Measurements from ENCODE around the gene ATP2B2.

The ATP2B2 gene

DNA sequence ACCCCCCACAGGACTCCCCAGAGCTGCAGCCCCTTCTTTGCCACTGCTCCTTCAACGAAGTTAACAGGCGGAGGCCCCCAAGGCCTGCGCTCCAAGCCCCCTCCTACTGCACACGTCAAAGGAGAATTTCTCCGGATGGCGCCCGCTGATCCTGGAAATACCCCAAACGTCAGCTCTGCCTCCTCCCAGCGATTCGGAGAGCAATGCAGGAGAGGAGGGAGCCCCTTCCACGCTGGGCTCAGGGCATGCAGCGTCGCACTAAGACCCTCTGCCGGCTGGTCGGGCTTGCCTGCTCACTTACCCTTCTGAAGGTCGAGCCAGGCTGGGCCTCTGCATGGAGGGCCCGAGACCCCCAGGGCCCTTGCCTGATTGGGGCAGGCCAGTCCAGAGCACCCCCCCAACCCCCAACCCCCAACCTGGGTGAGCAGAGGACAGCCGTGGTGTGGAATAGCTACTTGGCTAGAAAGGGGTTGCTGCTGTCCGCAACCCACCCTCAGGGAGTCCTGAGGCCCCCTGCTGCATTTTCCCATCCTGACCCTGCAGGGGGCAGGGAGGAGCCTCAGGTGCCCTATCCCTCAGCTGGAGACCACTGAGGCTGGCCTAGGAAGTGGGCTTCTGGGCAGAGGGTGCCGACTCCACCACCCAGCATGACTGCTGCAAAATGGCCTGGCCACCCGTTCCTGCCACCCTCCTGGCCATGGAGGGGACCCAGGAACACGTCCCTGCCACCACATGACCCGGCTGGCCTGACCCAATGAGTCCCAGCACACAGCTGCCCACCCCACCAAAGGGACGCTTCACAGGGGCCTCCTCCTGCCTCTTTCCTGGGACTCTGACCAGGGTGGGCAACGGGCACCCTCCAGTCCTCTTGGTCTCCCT lies 976 bp downstream of the ATP2B2 start (continued):
- TF ChIP-seq, protein P1, sequence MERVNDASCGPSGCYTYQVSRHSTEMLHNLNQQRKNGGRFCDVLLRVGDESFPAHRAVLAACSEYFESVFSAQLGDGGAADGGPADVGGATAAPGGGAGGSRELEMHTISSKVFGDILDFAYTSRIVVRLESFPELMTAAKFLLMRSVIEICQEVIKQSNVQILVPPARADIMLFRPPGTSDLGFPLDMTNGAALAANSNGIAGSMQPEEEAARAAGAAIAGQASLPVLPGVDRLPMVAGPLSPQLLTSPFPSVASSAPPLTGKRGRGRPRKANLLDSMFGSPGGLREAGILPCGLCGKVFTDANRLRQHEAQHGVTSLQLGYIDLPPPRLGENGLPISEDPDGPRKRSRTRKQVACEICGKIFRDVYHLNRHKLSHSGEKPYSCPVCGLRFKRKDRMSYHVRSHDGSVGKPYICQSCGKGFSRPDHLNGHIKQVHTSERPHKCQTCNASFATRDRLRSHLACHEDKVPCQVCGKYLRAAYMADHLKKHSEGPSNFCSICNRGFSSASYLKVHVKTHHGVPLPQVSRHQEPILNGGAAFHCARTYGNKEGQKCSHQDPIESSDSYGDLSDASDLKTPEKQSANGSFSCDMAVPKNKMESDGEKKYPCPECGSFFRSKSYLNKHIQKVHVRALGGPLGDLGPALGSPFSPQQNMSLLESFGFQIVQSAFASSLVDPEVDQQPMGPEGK (CRISPR knock-in tag; IDR thresholded peaks at IDR 0.05; ENCODE audit: borderline replicate concordance), result no peak
- no peak for TF ChIP-seq TOX (CRISPR knock-in tag; IDR thresholded peaks at IDR 0.05; ENCODE audit: borderline replicate concordance)
- no peak for TF ChIP-seq ZC3H10 (CRISPR knock-in tag; IDR thresholded peaks at IDR 0.05)
- no peak for TF ChIP-seq ARNTL (CRISPR knock-in tag; IDR thresholded peaks at IDR 0.05; ENCODE audit: borderline replicate concordance, low read depth)

DNA sequence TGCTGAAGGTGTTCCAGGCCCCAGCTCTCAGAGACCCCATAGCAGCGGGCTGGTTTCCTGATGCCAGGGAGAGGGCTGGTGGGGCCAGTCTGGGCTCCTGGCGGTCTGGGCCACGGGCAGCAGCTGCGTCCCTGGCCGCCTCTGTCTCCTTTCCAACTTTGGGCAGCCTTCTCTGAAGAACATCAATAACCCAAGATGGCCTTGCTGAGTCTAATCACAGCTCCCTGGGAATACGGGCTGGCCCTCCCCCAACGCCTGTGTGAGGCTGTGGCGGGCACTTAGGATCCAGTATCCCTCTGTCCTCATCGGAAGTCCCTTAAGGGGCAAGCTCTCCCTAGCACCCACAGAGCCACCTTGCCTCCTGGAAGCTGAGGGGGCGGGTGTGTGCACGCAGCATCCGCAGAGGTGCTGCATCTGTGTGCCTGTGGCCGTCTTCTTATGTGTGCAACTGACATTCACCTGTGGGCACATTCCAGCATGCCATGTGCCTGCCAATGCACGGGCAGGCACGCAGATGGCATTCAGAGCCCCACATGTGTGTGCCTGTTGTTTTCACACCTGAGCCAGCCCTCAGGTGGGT lies 2.1 kb downstream of the ATP2B2 start:
- TF ChIP-seq BACH2 (CRISPR knock-in tag; IDR thresholded peaks at IDR 0.05; ENCODE audit: borderline replicate concordance) (no peak), OSR1 (CRISPR knock-in tag; IDR thresholded peaks at IDR 0.05) (no peak), TOX (CRISPR knock-in tag; IDR thresholded peaks at IDR 0.05; ENCODE audit: borderline replicate concordance) (no peak), TCF4 (CRISPR knock-in tag; IDR thresholded peaks at IDR 0.05; ENCODE audit: borderline replicate concordance) (no peak), ZNF565 (CRISPR knock-in tag; conservative IDR thresholded peaks at IDR 0.05; ENCODE audit: low read depth) (no peak), ZC3H10 (CRISPR knock-in tag; IDR thresholded peaks at IDR 0.05) (no peak), GLIS3 (CRISPR knock-in tag; IDR thresholded peaks at IDR 0.05) (no peak), ZFP3 (CRISPR knock-in tag; IDR thresholded peaks at IDR 0.05) (no peak)
- TF ChIP-seq, protein P2, sequence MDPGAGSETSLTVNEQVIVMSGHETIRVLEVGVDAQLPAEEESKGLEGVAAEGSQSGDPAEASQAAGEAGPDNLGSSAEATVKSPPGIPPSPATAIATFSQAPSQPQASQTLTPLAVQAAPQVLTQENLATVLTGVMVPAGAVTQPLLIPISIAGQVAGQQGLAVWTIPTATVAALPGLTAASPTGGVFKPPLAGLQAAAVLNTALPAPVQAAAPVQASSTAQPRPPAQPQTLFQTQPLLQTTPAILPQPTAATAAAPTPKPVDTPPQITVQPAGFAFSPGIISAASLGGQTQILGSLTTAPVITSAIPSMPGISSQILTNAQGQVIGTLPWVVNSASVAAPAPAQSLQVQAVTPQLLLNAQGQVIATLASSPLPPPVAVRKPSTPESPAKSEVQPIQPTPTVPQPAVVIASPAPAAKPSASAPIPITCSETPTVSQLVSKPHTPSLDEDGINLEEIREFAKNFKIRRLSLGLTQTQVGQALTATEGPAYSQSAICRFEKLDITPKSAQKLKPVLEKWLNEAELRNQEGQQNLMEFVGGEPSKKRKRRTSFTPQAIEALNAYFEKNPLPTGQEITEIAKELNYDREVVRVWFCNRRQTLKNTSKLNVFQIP (CRISPR knock-in tag; IDR thresholded peaks at IDR 0.05; ENCODE audit: borderline replicate concordance, low read depth), result no peak
- TF ChIP-seq, protein P3, sequence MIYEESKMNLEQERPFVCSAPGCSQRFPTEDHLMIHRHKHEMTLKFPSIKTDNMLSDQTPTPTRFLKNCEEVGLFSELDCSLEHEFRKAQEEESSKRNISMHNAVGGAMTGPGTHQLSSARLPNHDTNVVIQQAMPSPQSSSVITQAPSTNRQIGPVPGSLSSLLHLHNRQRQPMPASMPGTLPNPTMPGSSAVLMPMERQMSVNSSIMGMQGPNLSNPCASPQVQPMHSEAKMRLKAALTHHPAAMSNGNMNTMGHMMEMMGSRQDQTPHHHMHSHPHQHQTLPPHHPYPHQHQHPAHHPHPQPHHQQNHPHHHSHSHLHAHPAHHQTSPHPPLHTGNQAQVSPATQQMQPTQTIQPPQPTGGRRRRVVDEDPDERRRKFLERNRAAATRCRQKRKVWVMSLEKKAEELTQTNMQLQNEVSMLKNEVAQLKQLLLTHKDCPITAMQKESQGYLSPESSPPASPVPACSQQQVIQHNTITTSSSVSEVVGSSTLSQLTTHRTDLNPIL (CRISPR knock-in tag; IDR thresholded peaks at IDR 0.05; ENCODE audit: low read depth), result no peak

DNA sequence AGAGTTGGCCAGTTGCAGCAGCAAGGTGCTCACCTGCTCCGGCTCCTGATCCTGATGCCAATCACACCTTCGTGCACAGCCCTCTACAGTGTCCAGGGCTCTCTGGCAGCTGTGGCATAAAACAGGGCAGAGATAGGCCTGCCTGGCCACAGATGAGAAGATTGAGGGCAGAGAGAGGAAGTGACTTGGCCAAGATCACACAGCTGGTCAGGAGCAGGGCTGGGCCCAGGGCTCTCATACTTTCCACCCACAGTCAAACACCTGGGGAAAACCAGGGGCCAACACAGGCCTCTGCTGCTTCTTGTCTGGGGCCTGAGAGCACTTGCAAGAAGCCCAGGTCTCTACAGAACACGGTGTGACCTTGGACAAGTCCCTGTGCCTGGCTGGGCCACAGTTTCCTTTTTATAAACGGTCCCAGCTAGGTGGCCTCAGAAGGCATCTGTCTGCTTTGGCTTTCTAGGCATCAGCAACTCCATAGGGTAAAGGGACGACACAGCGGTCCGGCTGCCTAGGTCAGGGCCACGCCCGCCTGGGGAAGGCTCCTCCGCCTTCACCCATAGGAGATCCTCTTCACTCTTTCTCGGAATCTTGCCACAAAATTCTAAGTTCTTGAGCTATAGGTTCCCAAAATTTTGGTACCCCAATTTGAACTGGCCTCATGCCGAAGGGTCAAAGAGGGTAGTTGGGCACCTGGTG lies 3.1 kb downstream of the ATP2B2 start:
- no peak for TF ChIP-seq BACH2 (CRISPR knock-in tag; IDR thresholded peaks at IDR 0.05; ENCODE audit: borderline replicate concordance)
- no peak for TF ChIP-seq ZNF70 (CRISPR knock-in tag; IDR thresholded peaks at IDR 0.05)
- TF ChIP-seq ISL1 (CRISPR knock-in tag; IDR thresholded peaks at IDR 0.05), result no peak
- TF ChIP-seq CSDC2 (CRISPR knock-in tag; IDR thresholded peaks at IDR 0.05), result no peak
- TF ChIP-seq RARB (CRISPR knock-in tag; IDR thresholded peaks at IDR 0.05), result no peak
- TF ChIP-seq ZFP3 (CRISPR knock-in tag; IDR thresholded peaks at IDR 0.05), result no peak
- TF ChIP-seq ZNF8 (CRISPR knock-in tag; IDR thresholded peaks at IDR 0.05), result no peak
- TF ChIP-seq, protein P2 (CRISPR knock-in tag; IDR thresholded peaks at IDR 0.05; ENCODE audit: borderline replicate concordance, low read depth), result no peak
- no peak for ATAC-seq

More for the DNA sequence above, 2.1 kb downstream of the ATP2B2 start:
- ATAC-seq, result no peak

DNA sequence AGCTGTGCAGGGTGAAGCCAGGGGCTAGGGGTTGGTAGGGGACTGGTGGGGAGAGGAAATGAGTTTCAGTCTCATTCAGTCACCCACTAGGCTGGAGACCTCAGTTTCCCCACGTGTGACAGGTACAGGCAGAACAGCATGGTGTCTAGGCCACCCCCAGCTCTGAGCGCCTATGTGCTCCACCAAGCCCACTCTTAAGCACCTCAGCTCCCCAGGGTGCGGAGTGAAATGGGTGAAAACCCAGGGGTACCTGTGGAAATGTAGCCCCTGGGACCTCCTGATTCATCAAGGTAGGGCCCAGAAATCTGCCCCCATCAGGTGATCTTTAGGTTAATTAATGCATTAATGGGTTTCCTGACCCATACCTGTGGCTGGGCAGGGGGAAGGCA lies 3.7 kb downstream of the ATP2B2 start:
- no peak for ATAC-seq
- TF ChIP-seq ZFP3 (CRISPR knock-in tag; IDR thresholded peaks at IDR 0.05) (no peak), TOX (CRISPR knock-in tag; IDR thresholded peaks at IDR 0.05; ENCODE audit: borderline replicate concordance) (no peak), ESRRG (CRISPR knock-in tag; IDR thresholded peaks at IDR 0.05) (no peak), PPARA (CRISPR knock-in tag; IDR thresholded peaks at IDR 0.05; ENCODE audit: borderline replicate concordance) (no peak), SNAI2 (CRISPR knock-in tag; IDR thresholded peaks at IDR 0.05) (no peak), ZNF8 (CRISPR knock-in tag; IDR thresholded peaks at IDR 0.05) (no peak), ZNF565 (CRISPR knock-in tag; conservative IDR thresholded peaks at IDR 0.05; ENCODE audit: low read depth) (no peak), ZC3H10 (CRISPR knock-in tag; IDR thresholded peaks at IDR 0.05) (no peak), OSR1 (CRISPR knock-in tag; IDR thresholded peaks at IDR 0.05) (no peak), GLIS3 (CRISPR knock-in tag; IDR thresholded peaks at IDR 0.05) (no peak), ZFP30 (CRISPR knock-in tag; IDR thresholded peaks at IDR 0.05) (no peak), ZNF70 (CRISPR knock-in tag; IDR thresholded peaks at IDR 0.05) (no peak)
- TF ChIP-seq, protein P4, sequence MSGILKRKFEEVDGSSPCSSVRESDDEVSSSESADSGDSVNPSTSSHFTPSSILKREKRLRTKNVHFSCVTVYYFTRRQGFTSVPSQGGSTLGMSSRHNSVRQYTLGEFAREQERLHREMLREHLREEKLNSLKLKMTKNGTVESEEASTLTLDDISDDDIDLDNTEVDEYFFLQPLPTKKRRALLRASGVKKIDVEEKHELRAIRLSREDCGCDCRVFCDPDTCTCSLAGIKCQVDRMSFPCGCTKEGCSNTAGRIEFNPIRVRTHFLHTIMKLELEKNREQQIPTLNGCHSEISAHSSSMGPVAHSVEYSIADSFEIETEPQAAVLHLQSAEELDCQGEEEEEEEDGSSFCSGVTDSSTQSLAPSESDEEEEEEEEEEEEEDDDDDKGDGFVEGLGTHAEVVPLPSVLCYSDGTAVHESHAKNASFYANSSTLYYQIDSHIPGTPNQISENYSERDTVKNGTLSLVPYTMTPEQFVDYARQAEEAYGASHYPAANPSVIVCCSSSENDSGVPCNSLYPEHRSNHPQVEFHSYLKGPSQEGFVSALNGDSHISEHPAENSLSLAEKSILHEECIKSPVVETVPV (CRISPR knock-in tag; IDR thresholded peaks at IDR 0.05), result no peak
- TF ChIP-seq, protein P1 (CRISPR knock-in tag; IDR thresholded peaks at IDR 0.05; ENCODE audit: borderline replicate concordance), result no peak

All from SK-N-SH treated with all-trans-retinoic acid at 6 μM for 48 hours (cell line).